Erythroblast (primary cell): ENCODE data around the gene TRAF3IP3.

Experiments used
- DNase-seq, 2 experiments: peaks; one replicate each; lab custom pipeline; 2025; lab: John Stamatoyannopoulos, UW
- GATA1 ChIP-seq: IDR thresholded peaks from 2 replicates; pipeline ENCODE4 v1.6.1; 2011; ENCODE audit warnings: low read depth, mild to moderate bottlenecking, control low read depth, low read length, moderate library complexity
- POLR2A ChIP-seq: IDR thresholded peaks from 2 replicates; pipeline ENCODE4 v1.6.1; 2011; ENCODE audit warnings: mild to moderate bottlenecking, low read length

The TRAF3IP3 gene, protein sequence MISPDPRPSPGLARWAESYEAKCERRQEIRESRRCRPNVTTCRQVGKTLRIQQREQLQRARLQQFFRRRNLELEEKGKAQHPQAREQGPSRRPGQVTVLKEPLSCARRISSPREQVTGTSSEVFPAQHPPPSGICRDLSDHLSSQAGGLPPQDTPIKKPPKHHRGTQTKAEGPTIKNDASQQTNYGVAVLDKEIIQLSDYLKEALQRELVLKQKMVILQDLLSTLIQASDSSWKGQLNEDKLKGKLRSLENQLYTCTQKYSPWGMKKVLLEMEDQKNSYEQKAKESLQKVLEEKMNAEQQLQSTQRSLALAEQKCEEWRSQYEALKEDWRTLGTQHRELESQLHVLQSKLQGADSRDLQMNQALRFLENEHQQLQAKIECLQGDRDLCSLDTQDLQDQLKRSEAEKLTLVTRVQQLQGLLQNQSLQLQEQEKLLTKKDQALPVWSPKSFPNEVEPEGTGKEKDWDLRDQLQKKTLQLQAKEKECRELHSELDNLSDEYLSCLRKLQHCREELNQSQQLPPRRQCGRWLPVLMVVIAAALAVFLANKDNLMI

DNA sequence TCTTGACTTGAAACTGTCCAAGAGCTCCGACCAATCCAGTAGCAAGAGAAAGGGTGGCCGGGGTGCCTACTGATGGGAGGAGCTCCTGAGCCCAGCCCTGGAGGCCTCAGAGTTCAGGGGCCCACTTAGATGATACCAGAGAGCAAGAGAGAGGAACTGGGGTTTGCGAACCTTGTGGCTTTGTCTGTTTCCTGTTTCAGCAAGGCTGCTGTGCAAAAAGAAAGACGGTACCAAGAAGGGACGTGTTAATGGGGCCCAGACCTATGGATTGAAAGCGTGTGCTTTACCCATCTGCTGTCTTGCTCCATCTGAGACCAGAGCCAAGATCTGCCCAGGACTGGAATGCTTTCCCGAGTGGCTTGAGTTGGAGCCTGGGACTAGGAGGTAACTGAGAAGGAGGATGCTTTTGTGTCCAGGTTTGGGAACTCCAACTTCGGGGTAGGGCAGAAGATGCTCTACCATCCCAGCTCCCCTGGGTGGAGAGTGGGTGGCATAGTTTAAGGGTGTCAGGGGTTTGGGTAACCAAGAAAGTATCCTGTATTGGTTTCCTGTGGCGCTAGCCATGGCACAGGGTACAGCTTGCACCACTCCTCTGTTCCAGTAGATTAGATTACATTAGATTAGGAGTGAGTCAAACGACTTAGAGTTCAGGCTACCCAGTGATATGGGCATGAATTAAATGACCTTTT is at the start of gene TRAF3IP3:
Gene TRAF3IP3 (plus strand): TSS at position 128 of the 689 bp plus-strand sequence. CDS start 3,987 bp downstream, outside the sequence.
- DNase-seq, result peak; percentile 41 to 50
- no peak for TF ChIP-seq GATA1

DNA sequence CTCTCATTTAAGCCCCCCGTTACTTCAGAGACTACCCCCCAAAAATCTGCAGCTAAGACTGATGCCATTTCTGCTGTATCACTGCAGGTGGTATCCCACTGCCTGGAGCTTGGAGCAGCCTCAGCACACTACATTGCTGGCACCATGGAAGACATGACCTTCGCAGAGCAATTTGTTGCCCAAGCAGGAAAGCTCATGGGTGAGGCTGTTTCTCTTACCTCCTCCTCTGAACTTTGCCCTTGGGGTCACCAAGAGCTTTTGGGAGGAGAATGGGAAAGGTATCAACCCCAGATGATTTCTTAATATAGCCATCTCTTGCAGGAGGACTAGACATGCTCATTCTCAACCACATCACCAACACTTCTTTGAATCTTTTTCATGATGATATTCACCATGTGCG is 49.2 kb upstream of the TRAF3IP3 start:
- no peak for DNase-seq
- TF ChIP-seq GATA1, result no peak
- TF ChIP-seq POLR2A, result no peak

DNA sequence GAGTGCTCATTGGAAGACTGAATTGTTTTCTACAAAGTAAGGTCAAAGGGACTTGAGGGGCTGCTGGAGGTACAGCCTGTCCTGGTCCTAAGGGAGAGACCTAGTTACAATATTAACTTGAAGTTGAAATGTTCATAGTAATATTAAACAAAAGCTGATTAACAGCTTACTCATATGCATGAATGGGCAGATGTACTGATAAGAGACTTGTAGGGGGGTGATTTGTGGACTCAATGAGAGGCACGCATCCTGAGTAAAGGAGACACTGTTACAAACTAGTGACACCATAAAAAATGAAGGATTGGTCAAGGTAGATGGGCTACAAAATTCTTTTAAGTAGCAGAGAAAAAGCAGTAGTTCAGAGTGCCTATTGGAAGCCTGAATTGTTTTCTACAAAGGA is 48.5 kb upstream of the TRAF3IP3 start:
- TF ChIP-seq POLR2A (no peak), GATA1 (no peak)
- no peak for DNase-seq

DNA sequence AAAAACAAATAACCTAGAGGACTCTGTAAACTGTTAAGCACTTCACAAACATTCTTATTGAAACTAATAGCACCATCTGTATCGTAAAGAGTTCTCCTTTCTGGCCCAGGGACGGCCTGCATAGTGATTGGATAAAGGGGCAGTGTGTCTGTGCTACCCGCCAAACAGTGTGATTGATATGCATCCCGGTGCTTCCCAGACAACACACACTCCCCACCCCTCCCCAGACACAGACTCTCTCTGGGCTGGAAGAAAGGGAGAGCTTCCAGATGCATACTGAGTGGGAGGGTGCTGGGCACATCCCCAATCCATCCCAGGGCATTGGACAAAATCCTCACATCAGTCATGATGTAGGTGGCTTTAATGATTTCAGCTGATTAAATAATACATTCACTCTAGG is 47.6 kb upstream of the TRAF3IP3 start:
- TF ChIP-seq GATA1 (no peak), POLR2A (no peak)
- no peak for DNase-seq

DNA sequence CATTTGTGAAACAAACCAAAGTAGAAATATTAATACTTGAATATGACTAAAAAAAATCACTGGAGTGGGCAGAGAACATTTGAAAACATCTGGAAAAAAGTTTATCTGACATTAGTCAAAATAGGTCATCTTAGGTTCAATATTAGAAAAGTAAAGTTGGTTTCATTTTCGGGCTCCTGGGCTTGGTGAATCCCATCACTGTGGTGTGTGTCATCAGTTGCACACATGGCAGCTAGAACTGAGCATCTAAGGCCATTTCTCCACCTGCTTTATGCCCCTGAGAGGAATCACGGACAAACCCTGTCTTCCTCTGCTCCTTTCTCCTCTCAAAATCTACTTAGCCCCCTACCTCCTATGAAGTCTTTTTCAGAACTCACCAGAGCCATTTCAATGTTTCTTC is 45.8 kb upstream of the TRAF3IP3 start:
- DNase-seq, result no peak
- TF ChIP-seq GATA1 (no peak), POLR2A (no peak)

DNA sequence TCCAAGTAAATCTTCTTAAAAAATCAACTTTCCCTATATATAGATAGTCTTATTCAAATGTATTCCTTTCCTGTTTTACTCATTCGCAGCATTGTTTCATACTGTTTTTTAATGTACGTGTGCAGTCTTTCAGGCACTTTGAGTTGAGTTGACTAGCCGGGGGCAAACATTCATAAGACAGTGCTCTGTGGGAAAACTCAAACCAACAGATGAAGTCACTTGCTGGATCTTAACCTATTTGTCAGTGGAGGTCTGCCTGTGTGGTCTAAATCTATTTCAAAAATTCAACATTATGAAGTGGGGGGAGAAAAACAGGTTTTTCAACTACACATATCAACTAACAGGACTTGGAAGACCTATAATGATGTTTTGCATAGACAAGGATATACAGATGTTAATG is 45.0 kb upstream of the TRAF3IP3 start:
- no peak for TF ChIP-seq POLR2A
- no peak for TF ChIP-seq GATA1
- DNase-seq, result no peak

DNA sequence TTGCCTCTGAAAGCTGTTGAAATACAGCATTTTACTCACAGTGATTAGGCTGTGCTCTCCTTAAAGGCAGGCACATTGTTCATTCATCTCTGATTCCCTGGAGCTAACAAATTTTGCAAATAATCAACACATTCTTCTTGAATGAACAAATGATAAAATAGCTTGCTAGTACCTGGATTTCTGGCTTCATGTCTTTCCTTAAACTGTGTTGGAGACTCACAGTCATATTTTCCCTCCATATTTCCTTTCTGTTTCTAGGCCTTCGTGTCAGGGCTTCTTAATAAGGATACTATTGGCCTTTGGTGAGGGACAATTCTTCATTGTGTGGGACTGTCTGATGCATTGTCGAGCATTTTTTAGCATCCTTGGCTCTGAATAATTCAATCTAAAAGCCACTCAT is 41.5 kb upstream of the TRAF3IP3 start:
- no peak for DNase-seq
- TF ChIP-seq GATA1 (no peak), POLR2A (no peak)

DNA sequence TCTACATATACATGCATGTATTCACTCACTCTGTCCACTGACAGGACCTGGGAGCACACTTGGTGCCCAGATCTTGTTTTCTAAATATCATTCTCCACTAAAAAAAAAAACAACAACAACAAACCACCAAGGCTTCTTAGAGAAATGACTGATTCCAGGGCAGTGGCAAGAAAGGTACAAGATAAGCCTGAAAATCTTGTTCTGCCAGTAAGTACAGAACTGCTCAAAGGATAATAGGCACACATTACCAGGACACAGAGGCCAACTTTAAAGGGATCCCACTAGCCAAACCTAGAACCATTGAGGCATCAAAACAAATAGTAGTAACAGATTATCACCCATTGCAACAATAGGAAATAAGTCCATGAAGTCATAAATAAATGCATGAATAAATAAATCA is 40.5 kb upstream of the TRAF3IP3 start:
- no peak for TF ChIP-seq POLR2A
- no peak for DNase-seq

DNA sequence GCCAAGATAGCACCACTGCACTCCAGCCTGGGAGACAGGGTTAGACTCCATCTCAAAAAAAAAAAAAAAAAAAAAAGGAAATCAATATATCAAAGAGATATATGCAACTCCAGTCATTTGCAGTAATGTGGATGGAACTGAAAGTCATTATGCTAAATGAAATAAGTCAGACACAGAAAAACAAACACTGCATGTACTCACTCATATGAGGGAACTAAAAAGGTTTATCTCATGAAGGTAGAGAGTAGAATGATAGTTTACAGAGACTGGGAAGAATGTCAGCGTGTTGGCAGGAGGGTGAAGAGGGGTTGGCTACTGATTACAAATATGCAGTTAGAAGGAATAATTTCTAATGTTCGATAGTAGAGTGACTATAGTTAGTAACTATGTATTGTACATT is 38.0 kb upstream of the TRAF3IP3 start:
- no peak for DNase-seq
- no peak for TF ChIP-seq GATA1

DNA sequence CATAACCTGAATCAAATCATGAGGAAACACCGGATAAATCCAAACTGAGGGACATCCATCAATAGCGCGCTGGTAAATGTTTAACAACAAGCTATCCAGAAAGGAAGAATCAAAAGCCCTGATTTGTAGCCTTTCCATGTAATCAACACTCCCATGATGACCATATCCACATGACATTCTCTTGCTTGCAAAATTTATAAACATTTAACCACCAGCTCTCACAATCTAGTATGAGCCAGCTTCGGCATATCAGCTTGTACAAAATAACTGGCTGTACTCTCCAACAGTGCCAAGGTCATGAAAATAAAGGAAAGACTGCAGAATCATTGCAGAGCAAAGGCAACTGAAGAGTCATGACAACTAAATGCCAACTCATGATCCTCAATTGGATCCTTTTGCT is 35.5 kb upstream of the TRAF3IP3 start:
- no peak for TF ChIP-seq GATA1
- TF ChIP-seq POLR2A, result no peak
- DNase-seq, result peak in 1 of 2 experiments; percentile 7

DNA sequence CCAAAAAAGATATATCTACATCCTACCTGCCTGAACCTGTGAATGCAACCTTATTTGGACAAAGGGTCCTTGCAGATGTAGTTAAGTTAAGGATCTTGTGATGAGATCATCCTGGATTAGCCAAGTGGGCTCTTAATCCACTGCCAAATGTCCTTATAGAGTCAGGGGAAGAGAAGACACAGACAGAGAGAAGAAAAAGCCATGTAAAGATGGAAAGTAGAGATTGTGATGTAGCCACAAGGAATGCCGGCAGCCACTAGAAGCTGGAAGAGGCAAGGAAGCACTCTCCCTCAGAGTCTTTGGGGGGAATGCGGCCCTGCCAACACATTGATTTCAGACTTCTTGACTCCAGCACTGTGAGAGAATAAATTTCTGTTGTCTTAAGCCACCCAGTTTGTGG is 35.0 kb upstream of the TRAF3IP3 start:
- TF ChIP-seq POLR2A (no peak), GATA1 (no peak)
- DNase-seq, result no peak

DNA sequence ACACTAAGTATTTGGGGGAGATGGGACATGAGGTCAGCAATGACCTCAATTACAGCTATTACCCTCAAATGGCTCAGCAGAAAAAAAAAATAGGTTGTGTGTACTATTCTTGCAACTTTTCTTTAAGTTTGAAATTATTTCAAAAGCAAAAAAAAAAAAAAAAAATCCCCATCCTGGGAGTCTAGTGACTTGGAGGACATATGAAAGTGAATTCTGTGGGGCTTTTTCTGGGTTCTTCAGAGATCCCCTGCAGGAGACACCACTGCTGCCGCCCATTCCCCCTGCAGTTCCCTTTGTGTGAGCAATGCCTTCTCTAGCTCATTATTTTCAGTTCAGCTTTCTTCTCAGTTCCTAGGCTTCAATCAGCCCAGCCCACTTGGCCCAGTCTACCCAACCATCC is 34.5 kb upstream of the TRAF3IP3 start:
- DNase-seq, result no peak
- TF ChIP-seq POLR2A, result no peak
- no peak for TF ChIP-seq GATA1

DNA sequence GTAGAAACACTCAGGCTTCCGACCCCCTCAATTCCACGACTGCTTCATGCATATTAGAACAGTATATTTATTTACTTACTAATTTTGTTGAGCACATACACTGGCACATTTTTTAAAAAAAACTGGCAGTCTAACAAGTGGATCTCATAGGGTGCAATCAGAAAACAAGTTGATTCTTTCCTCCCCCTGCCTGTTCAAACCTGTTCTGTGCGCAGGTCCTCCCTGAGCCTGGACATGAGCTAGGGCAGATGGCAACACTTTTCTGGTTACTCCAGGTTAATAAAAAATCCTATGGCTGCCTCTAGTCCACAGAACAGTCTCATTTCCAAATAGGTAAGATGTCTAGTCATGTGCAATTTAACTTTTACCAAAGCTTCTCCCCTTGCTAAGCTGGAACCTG is 32.6 kb upstream of the TRAF3IP3 start:
- TF ChIP-seq POLR2A, result no peak
- no peak for TF ChIP-seq GATA1
- DNase-seq, result no peak
